GM12801 (cell line): ENCODE measurements around the gene GARIN6.

Experiments used
- TF ChIP-seq, protein P1 (sequence below): IDR thresholded peaks from one replicate; pipeline ENCODE4 v1.5.1; 2011; ENCODE audit warnings: control low read depth; ENCODE audit not compliant: insufficient read length; ENCODE audit errors: extremely low read depth

GARIN6 gene

DNA sequence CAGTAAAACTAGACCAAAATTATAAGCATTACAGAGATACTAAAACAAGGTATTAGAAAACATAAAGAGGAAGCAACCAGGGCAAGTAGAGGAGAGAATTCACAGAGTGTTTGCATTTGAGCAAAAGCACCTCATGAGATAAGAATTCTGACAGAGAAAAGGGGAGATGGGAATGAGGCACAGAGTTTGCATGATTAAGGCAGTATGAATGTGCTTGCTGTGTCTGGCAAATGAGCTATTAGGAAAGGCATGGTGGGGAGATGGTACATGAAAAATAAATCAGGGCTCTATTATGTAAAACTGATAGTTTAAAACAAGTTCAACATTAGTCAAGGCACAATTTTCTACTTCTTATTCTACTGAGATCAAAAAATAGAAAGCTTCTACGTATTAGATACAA, 23.1 kb downstream of the GARIN6 start:
- TF ChIP-seq, protein P1, sequence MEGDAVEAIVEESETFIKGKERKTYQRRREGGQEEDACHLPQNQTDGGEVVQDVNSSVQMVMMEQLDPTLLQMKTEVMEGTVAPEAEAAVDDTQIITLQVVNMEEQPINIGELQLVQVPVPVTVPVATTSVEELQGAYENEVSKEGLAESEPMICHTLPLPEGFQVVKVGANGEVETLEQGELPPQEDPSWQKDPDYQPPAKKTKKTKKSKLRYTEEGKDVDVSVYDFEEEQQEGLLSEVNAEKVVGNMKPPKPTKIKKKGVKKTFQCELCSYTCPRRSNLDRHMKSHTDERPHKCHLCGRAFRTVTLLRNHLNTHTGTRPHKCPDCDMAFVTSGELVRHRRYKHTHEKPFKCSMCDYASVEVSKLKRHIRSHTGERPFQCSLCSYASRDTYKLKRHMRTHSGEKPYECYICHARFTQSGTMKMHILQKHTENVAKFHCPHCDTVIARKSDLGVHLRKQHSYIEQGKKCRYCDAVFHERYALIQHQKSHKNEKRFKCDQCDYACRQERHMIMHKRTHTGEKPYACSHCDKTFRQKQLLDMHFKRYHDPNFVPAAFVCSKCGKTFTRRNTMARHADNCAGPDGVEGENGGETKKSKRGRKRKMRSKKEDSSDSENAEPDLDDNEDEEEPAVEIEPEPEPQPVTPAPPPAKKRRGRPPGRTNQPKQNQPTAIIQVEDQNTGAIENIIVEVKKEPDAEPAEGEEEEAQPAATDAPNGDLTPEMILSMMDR: no peak

DNA sequence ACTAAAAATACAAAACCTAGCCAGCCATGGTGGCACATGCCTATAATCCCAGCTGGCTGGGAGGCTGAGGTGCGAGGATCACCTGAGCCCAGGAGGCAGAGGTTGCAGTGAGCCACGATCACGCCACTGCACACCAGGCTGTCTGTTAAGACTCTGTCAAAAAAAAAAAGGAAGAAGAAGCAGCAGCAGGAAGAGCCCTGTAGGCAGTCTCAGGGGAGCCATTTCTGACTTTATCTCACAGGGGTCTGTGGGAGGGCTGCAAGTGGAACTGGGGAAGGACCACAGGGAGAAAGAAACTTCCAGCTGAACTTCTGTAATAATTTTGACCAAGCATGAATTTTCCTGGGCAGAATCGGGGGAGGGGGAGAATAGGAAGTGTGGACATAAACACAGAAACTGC, 32.7 kb downstream of the GARIN6 start:
- TF ChIP-seq, protein P1: no peak

- TF ChIP-seq, protein P1: no peak
Measured at GRCh38 chr12:99686142-99686541, 38.6 kb downstream of the GARIN6 start.

DNA sequence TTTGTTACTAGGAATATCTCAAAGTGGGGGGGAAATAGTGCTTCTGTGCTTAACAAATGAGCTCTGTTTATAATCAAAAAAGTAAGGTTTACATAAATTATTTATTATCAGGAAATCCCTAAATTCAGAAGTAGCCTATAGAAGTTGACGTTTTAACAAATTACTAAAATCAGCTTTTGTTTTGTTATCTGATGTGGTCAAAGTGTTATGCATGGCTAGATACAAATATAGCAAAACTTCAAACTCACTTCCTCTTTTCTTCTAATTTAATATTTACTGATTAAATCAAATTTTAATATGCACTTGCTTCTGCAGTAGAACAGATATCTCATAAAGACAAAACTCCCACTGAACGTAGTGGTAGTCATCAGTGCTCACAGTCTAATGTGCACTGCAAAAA, 47.5 kb downstream of the GARIN6 start:
- TF ChIP-seq, protein P1: no peak
